Measurements from ENCODE around the gene CTSD.

The CTSD gene

GRCh38 chr11:1768141-1768469 is 4.4 kb upstream of the CTSD start:
- no peak for DNase-seq

GRCh38 chr11:1767399-1768140 is 3.8 kb upstream of the CTSD start:
- peak; percentile 15 for DNase-seq

- peak; percentile 15 for DNase-seq
Observed at GRCh38 chr11:1766719-1767398, 3.1 kb upstream of the CTSD start.

GRCh38 chr11:1765871-1766718 is 2.4 kb upstream of the CTSD start:
- no peak for DNase-seq

GRCh38 chr11:1763336-1763795 is 361 bp downstream of the CTSD start:
- DNase-seq, result no peak

- DNase-seq, result no peak
Observed at GRCh38 chr11:1762537-1763302, 1.0 kb downstream of the CTSD start.

GRCh38 chr11:1761857-1762536 is 1.7 kb downstream of the CTSD start:
- no peak for DNase-seq

- no peak for DNase-seq
Observed at GRCh38 chr11:1761110-1761856, 2.4 kb downstream of the CTSD start.

GRCh38 chr11:1760351-1761109 is 3.2 kb downstream of the CTSD start:
- DNase-seq, result peak; percentile 84

- no peak for DNase-seq
Observed at GRCh38 chr11:1759851-1760220, 3.9 kb downstream of the CTSD start.

- no peak for DNase-seq
Observed at GRCh38 chr11:1759151-1759850, 4.4 kb downstream of the CTSD start.

GRCh38 chr11:1758611-1759150 is 5.0 kb downstream of the CTSD start:
- no peak for DNase-seq

GRCh38 chr11:1757861-1758610 is 5.7 kb downstream of the CTSD start:
- peak; percentile 48 for DNase-seq

- no peak for DNase-seq
Observed at GRCh38 chr11:1756791-1757771, 6.6 kb downstream of the CTSD start.

GRCh38 chr11:1755692-1756561 is 7.8 kb downstream of the CTSD start:
- no peak for DNase-seq

GRCh38 chr11:1755344-1755691 is 8.4 kb downstream of the CTSD start:
- DNase-seq, result no peak
